Common myeloid progenitor, CD34-positive (primary cell): ENCODE results near the gene CCSAP.
"Not testable (repeated sequence)": the region's sequence is repeated elsewhere in the genome, so short reads cannot be mapped to it uniquely, and the experiment has no call there.

Source experiments
- CTCF ChIA-PET: fragments of 350-600 bp; sonication (Branson Sonifier 250); formaldehyde crosslinking; loops from one replicate; lab custom pipeline; 2021; ENCODE audit warnings: antibody characterized with exemption; lab: Charles Lee
- POLR2A ChIA-PET: fragments of 350-600 bp; sonication (Branson Sonifier 250); formaldehyde crosslinking; loops from one replicate; lab custom pipeline; 2021; ENCODE audit warnings: antibody characterized with exemption; lab: Charles Lee
- DNase-seq, 3 donors: peaks; one replicate each; pipeline versions ENCODE4 v3.0.0 to v3.0.0-alpha.2; 2013
- H3K27ac ChIP-seq, 2 experiments: 1 replicate in 1 of 2; 2 replicates in 1 of 2; pipeline ENCODE4 v1.7.0; 2013; ENCODE audit warnings: inconsistent platforms in 2 of 2, low read length in 2 of 2, mild to moderate bottlenecking in 2 of 2, low read depth in 1 of 2, moderate library complexity in 1 of 2; ENCODE audit not compliant: severe bottlenecking in 2 of 2, insufficient read depth in 1 of 2, poor library complexity in 1 of 2
- H3K27me3 ChIP-seq, 5 experiments: replicated peaks in 2 of 5; 1 replicate in 3 of 5; 2 replicates in 2 of 5; pipeline versions ENCODE4 v1.6.1 to v1.7.0; 2013; ENCODE audit warnings: low read length in 4 of 5, mild to moderate bottlenecking in 2 of 5, moderate library complexity in 2 of 5, inconsistent platforms in 1 of 5; ENCODE audit not compliant: insufficient read depth in 5 of 5, control insufficient read depth in 4 of 5
- H3K36me3 ChIP-seq, 4 experiments: 1 replicate in 2 of 4; 2 replicates in 2 of 4; pipeline versions ENCODE4 v1.6.1 to v1.7.0; 2013; ENCODE audit warnings: low read length in 3 of 4, control low read depth in 1 of 4, mild to moderate bottlenecking in 1 of 4; ENCODE audit not compliant: control insufficient read depth in 4 of 4, insufficient read depth in 4 of 4
- H3K4me1 ChIP-seq, 4 experiments: 1 replicate in 3 of 4; 2 replicates in 1 of 4; pipeline versions ENCODE4 v1.6.1 to v1.7.1; 2013; ENCODE audit warnings: low read length in 3 of 4, mild to moderate bottlenecking in 3 of 4, control low read depth in 1 of 4, inconsistent platforms in 1 of 4, moderate library complexity in 1 of 4; ENCODE audit not compliant: control insufficient read depth in 4 of 4, insufficient read depth in 4 of 4; ENCODE audit errors: control extremely low read depth in 1 of 4
- H3K4me3 ChIP-seq, 7 experiments: 1 replicate in 4 of 7; 2 replicates in 3 of 7; pipeline versions ENCODE4 v1.5.1 to v1.7.0; 2013; ENCODE audit warnings: mild to moderate bottlenecking in 7 of 7, low read length in 6 of 7, moderate library complexity in 6 of 7, inconsistent platforms in 2 of 7, low read depth in 2 of 7, control low read depth in 1 of 7; ENCODE audit not compliant: insufficient read depth in 4 of 7, control insufficient read depth in 1 of 7; ENCODE audit errors: extremely low read depth in 1 of 7
- H3K9me3 ChIP-seq, 5 experiments: 1 replicate in 4 of 5; 2 replicates in 1 of 5; pipeline versions ENCODE4 v1.6.1 to v1.7.1; 2013; ENCODE audit warnings: low read length in 4 of 5, mild to moderate bottlenecking in 2 of 5, inconsistent platforms in 1 of 5, low read depth in 1 of 5, moderate library complexity in 1 of 5; ENCODE audit not compliant: control insufficient read depth in 4 of 5, insufficient read depth in 2 of 5; ENCODE audit errors: control extremely low read depth in 1 of 5
- WGBS: methylation state at CpG from one replicate; pipeline ENCODE4 v1.1.5; 2013; ENCODE audit not compliant: insufficient coverage; 5-methylcytosine and 5-hydroxymethylcytosine counted together

The CCSAP gene

DNA sequence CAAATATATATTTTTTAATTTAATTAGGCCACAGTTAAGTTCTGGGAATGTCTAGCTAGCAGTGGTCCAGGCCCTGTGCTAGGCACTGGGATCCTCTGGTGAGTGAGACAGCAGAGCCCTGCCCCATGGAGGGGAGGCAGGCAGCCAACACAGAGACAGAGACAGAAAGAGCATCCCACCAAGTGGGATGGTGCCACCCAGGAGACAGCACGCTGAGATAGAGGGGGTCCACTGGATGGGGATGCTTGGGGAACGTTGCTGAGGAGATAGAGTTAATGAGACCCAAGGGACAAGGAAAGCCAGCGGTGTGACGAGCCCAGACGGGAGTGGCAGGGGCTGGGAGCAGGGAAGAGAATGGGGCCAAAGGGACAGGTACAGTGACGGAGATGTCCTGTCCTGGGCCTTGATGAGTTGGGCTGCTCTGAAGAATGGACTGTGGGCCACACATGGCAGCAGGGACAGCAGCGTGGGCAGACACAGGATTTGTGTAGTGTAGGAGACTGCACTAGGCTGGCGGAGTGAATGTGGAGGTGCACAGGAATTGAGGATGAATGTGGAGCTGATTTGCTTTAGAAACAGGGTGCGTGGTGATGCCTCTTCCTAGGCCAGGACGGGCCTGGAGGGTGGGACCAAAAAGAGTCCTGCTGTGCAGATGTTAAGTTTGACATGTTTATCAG is 49.2 kb downstream of the CCSAP start:
- WGBS = 97% methylated on average over 10 of the region's 10 CpGs
- DNase-seq = no peak
- no peaks in the 10 kb centered on the region for H3K9me3 ChIP-seq
- ChIA-PET CTCF (no interaction called here), POLR2A (no interaction called here)
- H3K4me1 ChIP-seq = no peaks in the 10 kb centered on the region
- no peaks in the 10 kb centered on the region for H3K27me3 ChIP-seq
- peaks cover 10 to 52% (median 33%) of the 10 kb centered on the region in 4 experiments for H3K36me3 ChIP-seq
- H3K27ac ChIP-seq = no peak overlapping the region
- no peak overlapping the region for H3K4me3 ChIP-seq

- CTCF ChIA-PET, H3K4me3 ChIP-seq, H3K9me3 ChIP-seq, H3K4me1 ChIP-seq, H3K27me3 ChIP-seq, POLR2A ChIA-PET, DNase-seq, H3K27ac ChIP-seq: not testable (repeated sequence)
- WGBS = no CpG with 5 or more reads among the region's 4 CpGs
- peaks cover 7 to 39% (median 27%) of the 10 kb centered on the region in 4 experiments for H3K36me3 ChIP-seq
Measured at GRCh38 chr1:229291686-229292085, 51.2 kb downstream of the CCSAP start.

DNA sequence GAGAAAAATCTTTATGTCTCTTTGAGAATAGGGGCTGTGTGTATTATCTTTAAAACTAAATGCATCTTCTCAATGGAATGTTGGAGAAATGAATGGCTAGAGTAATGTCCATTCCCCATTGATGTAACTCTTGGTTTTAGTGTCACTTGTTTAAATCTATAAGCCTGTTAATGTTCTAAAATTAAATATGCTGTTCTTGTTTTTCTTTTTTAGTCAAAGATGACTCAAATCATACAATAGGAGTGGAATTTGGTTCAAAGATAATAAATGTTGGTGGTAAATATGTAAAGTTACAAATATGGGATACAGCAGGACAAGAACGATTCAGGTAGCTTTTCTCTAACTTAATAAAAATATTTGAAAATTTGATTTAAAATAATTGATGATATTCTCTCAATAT is 54.3 kb downstream of the CCSAP start:
- POLR2A ChIA-PET = no interaction called here

GRCh38 chr1:229287267-229287666 is 55.6 kb downstream of the CCSAP start:
- Histone ChIP-seq H3K27ac (no peak overlapping the region), H3K27me3 (no peaks in the 10 kb centered on the region), H3K4me1 (no peaks in the 10 kb centered on the region), H3K9me3 (peaks cover 0 to 6% (median 0%) of the 10 kb centered on the region in 5 experiments), H3K36me3 (peaks cover 8 to 30% (median 20%) of the 10 kb centered on the region in 4 experiments), H3K4me3 (no peak overlapping the region)
- CTCF ChIA-PET = interaction anchor here (0.7 to 0.8 kb wide), 3 partner anchors 8 to 16 kb away, joined by 3 read pairs; partner anchors contain the start of gene RAB4A
- WGBS = 100% methylated on average over 1 of the region's 1 CpG
- no peak for DNase-seq
- POLR2A ChIA-PET = no interaction called here

More for the DNA sequence above, 54.3 kb downstream of the CCSAP start:
- no peaks in the 10 kb centered on the region for H3K27me3 ChIP-seq
- no peak for DNase-seq
- H3K27ac ChIP-seq = no peak overlapping the region
- no peak overlapping the region for H3K4me3 ChIP-seq
- CTCF ChIA-PET = interaction anchor here (0.9 to 1.0 kb wide), 2 partner anchors 10 to 29 kb away, joined by 3 read pairs; no protein-coding TSS in a partner anchor
- WGBS = no CpG with 5 or more reads among the region's 1 CpG
- H3K4me1 ChIP-seq = no peaks in the 10 kb centered on the region
- H3K9me3 ChIP-seq = no peaks in the 10 kb centered on the region
- H3K36me3 ChIP-seq = peaks cover 7 to 25% (median 17%) of the 10 kb centered on the region in 4 experiments

DNA sequence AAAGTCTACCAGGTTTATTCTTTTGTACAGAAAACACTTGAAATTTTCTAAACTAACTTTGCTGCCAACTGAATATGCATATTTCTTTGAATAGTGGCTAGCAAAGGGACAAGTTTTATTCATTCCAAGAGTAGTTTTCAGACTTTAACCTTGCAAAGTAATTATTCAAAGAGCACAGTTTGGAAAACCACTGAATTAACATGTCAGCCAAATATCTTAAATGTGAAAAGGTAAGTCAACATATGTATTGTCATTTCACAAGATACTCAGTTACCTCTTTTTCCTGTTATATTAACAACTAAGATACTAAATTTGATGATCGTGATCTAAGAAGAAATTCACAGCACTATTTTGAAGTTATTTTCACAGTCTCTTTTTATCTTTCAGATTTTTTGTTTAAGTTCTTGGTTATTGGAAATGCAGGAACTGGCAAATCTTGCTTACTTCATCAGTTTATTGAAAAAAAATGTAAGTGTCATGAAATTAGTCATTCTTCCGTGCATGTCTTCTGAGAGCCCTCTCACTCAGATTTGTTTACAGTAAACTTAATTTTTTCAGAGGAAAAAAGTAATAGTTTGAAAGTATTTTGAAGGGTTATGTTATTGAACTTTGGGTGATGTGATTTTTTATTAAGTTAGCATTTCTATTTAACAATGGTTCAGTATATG is 56.6 kb downstream of the CCSAP start:
- DNase-seq = no peak
- ChIA-PET CTCF (no interaction called here), POLR2A (no interaction called here)
- WGBS = no CpG with 5 or more reads among the region's 2 CpGs
- Histone ChIP-seq H3K4me3 (no peak overlapping the region), H3K27ac (no peak overlapping the region), H3K4me1 (peaks cover 0 to 3% (median 0%) of the 10 kb centered on the region in 4 experiments), H3K27me3 (no peaks in the 10 kb centered on the region), H3K9me3 (peaks cover 0 to 7% (median 0%) of the 10 kb centered on the region in 5 experiments), H3K36me3 (peaks cover 8 to 25% (median 16%) of the 10 kb centered on the region in 4 experiments)

- no peak overlapping the region for H3K4me3 ChIP-seq
- CTCF ChIA-PET = no interaction called here
- peaks cover 0 to 11% (median 4%) of the 10 kb centered on the region in 4 experiments for H3K4me1 ChIP-seq
- H3K27ac ChIP-seq = no peak overlapping the region
- 100% methylated on average over 1 of the region's 2 CpGs for WGBS
- peaks cover 0 to 7% (median 0%) of the 10 kb centered on the region in 5 experiments for H3K9me3 ChIP-seq
- DNase-seq = no peak
- no peaks in the 10 kb centered on the region for H3K27me3 ChIP-seq
- POLR2A ChIA-PET = interaction anchor here (0.6 kb wide), 1 partner anchor 310 kb away, joined by 3 read pairs; no protein-coding TSS in a partner anchor
- H3K36me3 ChIP-seq = peaks cover 4 to 18% (median 13%) of the 10 kb centered on the region in 4 experiments
Measured at GRCh38 chr1:229285440-229285839, 57.4 kb downstream of the CCSAP start.

DNA sequence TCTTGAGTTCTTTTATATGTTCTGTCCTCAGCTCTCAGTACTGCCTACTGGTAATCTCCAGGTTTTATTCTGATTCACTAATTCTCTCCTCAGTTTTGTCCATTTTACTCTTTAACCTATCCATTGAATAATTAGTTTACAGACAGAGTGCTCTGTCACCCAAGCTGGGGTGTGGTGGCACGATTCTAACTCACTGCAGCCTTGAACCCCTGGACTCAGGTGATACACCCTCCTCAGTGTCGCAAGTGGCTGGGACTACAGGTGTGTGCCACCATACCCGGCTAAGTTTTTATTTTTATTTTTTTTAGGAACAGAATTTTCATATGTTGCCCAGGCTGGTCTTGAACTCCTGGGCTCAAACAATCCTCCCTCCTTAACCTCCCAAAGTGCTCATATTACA is 58.0 kb downstream of the CCSAP start:
- POLR2A ChIA-PET = interaction anchor here (0.6 kb wide), 1 partner anchor 310 kb away, joined by 3 read pairs; no protein-coding TSS in a partner anchor
- peaks cover 4 to 13% (median 8%) of the 10 kb centered on the region in 4 experiments for H3K36me3 ChIP-seq
- no peak for DNase-seq
- no peaks in the 10 kb centered on the region for H3K27me3 ChIP-seq
- no peak overlapping the region for H3K4me3 ChIP-seq
- H3K9me3 ChIP-seq = peaks cover 0 to 7% (median 0%) of the 10 kb centered on the region in 5 experiments
- CTCF ChIA-PET = no interaction called here
- WGBS = 100% methylated on average over 3 of the region's 3 CpGs
- peaks cover 4 to 16% (median 9%) of the 10 kb centered on the region in 4 experiments for H3K4me1 ChIP-seq
- H3K27ac ChIP-seq = no peak overlapping the region
